ENCODE data around the gene AP2M1. TPM values are rescaled to one million over a fixed set of nuclear protein-coding genes. Genes with fewer than 3 reads are reported as not detected.

The AP2M1 gene
- 353 TPM for total RNA-seq (2021; ENCODE audit: unreplicated experiment)
- 469 and 537 TPM in 2 replicates for polyA plus RNA-seq (2012)
- percentile 90 among the genes with signal in this experiment for Bru-seq, nascent RNA
- percentile 97 among the genes with signal in this experiment for BruChase-seq, experiment 1, labeled RNA remaining after a 6-hour chase
- BruChase-seq, experiment 2, labeled RNA remaining after a 2-hour chase: percentile 94 among the genes with signal in this experiment
- long read RNA-seq, transcript AP2M1-207 (10 exons, 1,950 nt): minor isoform, 35 of 1,003 reads
- long read RNA-seq, transcript AP2M1-202 (11 exons, 2,091 nt): major isoform, 281 of 1,003 reads
- long read RNA-seq, partial matches to known transcripts: 116 of 1,003 reads
- long read RNA-seq, other reads (novel, unspliced or antisense): 570 of 1,003 reads

GRCh38 chr3:184174646-184175492, at the start of gene AP2M1:
AP2M1 (plus strand) TSS chr3:184174855; CDS start chr3:184176994, 2,139 bp downstream.
- ATAC-seq (peak; percentile 83), DNase-seq (ENCODE audit: low read depth, low spot score) (peak; percentile 98)
- Histone ChIP-seq H3K9ac (ENCODE audit: low read length) (peak within 1 kb of the TSS; percentile 96), H3K79me2 (ENCODE audit: insufficient read depth, low read length) (peaks cover 51% of the 10 kb centered on the region), H3K27me3 (ENCODE audit: insufficient read depth, low read length) (no peaks in the 10 kb centered on the region), H3K27ac (ENCODE audit: low read depth, low read length) (peak within 1 kb of the TSS; percentile 92), H3K9me3 (ENCODE audit: control insufficient read depth in 1 of 2, insufficient read depth in 1 of 2, low read depth in 1 of 2, low read length in 2 of 2) (no peaks in the 10 kb centered on the region), H2AFZ (ENCODE audit: low read depth, low read length, poor library complexity, severe bottlenecking) (no peak within 1 kb of the TSS), H4K20me1 (ENCODE audit: insufficient read depth) (no peaks in the 10 kb centered on the region), H3K4me1 (ENCODE audit: control insufficient read depth in 1 of 2, insufficient read depth in 2 of 2, low read length in 2 of 2) (peaks cover 10 to 30% of the 10 kb centered on the region in 2 experiments), H3K4me3 (replicated peaks in 1 of 2; ENCODE audit: low read depth in 1 of 2, low read length in 2 of 2) (peak within 1 kb of the TSS; percentile 96), H3K36me3 (ENCODE audit: control insufficient read depth in 1 of 2, insufficient read depth in 2 of 2, low read length in 2 of 2) (peaks cover 17 to 31% of the 10 kb centered on the region in 2 experiments), H3K4me2 (ENCODE audit: low read length) (peak within 1 kb of the TSS; percentile 89), H3K9me2 (ENCODE audit: insufficient read depth) (no peaks in the 10 kb centered on the region)
- BruUV-seq (replicated peaks): no TSS peak
- ChIA-PET CTCF (interaction anchor here (0.8 to 1.0 kb wide), 2 partner anchors 46 to 56 kb away, joined by 3 read pairs; no protein-coding TSS in a partner anchor), POLR2A (interaction anchor here (0.6 to 1.7 kb wide), 5 partner anchors 11 to 86 kb away, joined by 3 to 6 read pairs (median 3); partner anchors contain the start of gene ABCF3), RAD21 (ENCODE audit: low non-redundant PET in 1 of 2, low total read pairs in 2 of 2, uncharacterized antibody in 2 of 2, unreplicated experiment in 2 of 2) (interaction anchor here (0.7 kb wide), 2 partner anchors 59 to 62 kb away, joined by 3 to 4 read pairs; no protein-coding TSS in a partner anchor)
- intact Hi-C loops (cut with micrococcal nuclease): loop anchor here (2.0 kb wide), 1 partner anchor 40 kb away; the partner anchor contains the start of gene EIF2B5
- peak; percentile 30 for TF ChIP-seq TCF7L2 (IDR thresholded peaks at IDR 0.05; ENCODE audit: borderline replicate concordance, extremely low read depth, insufficient read depth, insufficient read length)
- no peak for TF ChIP-seq ELF1 (IDR thresholded peaks at IDR 0.05; ENCODE audit: borderline replicate concordance, low read depth)
- no peak for TF ChIP-seq FOSL1 (IDR thresholded peaks at IDR 0.05; ENCODE audit: low read depth)
- peak; percentile 77 for TF ChIP-seq YY1 (IDR thresholded peaks at IDR 0.05; ENCODE audit: extremely low read depth, insufficient replicate concordance, low read depth, low read length)
- TF ChIP-seq EZH2 (IDR thresholded peaks at IDR 0.05): no peak
- peak; percentile 37 for TF ChIP-seq POLR2A (IDR thresholded peaks at IDR 0.05; ENCODE audit: borderline replicate concordance, extremely low read depth, insufficient read depth, insufficient read length)
- peak; percentile 94 for TF ChIP-seq POLR2AphosphoS5 (IDR thresholded peaks at IDR 0.05; ENCODE audit: low read depth, low read length)
- TF ChIP-seq SRF (IDR thresholded peaks at IDR 0.05; ENCODE audit: low read depth): no peak
- no peak for TF ChIP-seq SIN3A (IDR thresholded peaks at IDR 0.05; ENCODE audit: low read depth)
- TF ChIP-seq ZBTB33 (IDR thresholded peaks at IDR 0.05; ENCODE audit: extremely low read depth, insufficient replicate concordance, low read length): peak; percentile 77
- TF ChIP-seq ZFX (IDR thresholded peaks at IDR 0.05): peak; percentile 37; the same call in 1 of the 2 replicates
- TF ChIP-seq ZNF274 (IDR thresholded peaks at IDR 0.05; ENCODE audit: low read depth, low read length): no peak
- TF ChIP-seq EZH2phosphoT487 (IDR thresholded peaks at IDR 0.05; ENCODE audit: borderline replicate concordance): no peak
- no peak for TF ChIP-seq CBX3 (IDR thresholded peaks at IDR 0.05; ENCODE audit: low read depth)

Data from HCT116 (cell line).